ENCODE measurements around the gene DGKD. TPM values are rescaled to one million over a fixed set of nuclear protein-coding genes. Genes with fewer than 3 reads are reported as not detected.

DGKD gene
- total RNA-seq, 6 experiments from 2014 or later = 6.5 to 16.6 (median 14.2) TPM

DNA sequence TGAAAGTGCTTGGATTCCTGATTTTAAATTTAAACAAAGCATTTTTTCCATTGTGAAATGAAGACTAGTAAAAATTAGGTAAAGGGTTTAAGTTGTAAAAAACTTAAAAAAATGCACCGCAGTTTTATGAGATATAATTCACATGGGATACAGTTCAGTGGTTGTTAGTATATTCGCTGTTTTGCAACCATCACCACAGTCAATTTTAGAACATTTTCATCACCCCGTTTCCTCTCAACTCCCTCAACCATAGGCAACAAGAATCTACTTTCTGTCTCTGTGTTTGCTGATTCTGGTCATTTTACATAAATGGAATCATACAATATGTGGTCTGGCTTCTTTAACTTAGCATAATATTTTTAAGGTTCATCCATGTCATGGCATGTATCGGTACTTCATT, 4.0 kb downstream of the DGKD start:
- no peak overlapping the region for H3K27ac ChIP-seq
- H3K4me3 ChIP-seq = no peak overlapping the region
- WGBS (ENCODE audit: insufficient coverage, low coverage, low lambda C conversion rate, missing lambda C conversion rate) = 67% methylated on average over 4 of the region's 4 CpGs
- DNase-seq (no peak), ATAC-seq (no peak)
- H3K36me3 ChIP-seq = no peaks in the 10 kb centered on the region
- no peaks in the 10 kb centered on the region for H3K27me3 ChIP-seq
- intact Hi-C loops (cut with DNase I) = no loop called here
- TF ChIP-seq, protein P1, sequence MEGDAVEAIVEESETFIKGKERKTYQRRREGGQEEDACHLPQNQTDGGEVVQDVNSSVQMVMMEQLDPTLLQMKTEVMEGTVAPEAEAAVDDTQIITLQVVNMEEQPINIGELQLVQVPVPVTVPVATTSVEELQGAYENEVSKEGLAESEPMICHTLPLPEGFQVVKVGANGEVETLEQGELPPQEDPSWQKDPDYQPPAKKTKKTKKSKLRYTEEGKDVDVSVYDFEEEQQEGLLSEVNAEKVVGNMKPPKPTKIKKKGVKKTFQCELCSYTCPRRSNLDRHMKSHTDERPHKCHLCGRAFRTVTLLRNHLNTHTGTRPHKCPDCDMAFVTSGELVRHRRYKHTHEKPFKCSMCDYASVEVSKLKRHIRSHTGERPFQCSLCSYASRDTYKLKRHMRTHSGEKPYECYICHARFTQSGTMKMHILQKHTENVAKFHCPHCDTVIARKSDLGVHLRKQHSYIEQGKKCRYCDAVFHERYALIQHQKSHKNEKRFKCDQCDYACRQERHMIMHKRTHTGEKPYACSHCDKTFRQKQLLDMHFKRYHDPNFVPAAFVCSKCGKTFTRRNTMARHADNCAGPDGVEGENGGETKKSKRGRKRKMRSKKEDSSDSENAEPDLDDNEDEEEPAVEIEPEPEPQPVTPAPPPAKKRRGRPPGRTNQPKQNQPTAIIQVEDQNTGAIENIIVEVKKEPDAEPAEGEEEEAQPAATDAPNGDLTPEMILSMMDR (IDR thresholded peaks at IDR 0.05) = no peak
- TF ChIP-seq POLR2A (IDR thresholded peaks at IDR 0.05) = no peak
- H3K4me1 ChIP-seq = peaks cover 0 to 7% (median 5%) of the 10 kb centered on the region in 4 donors
- no peaks in the 10 kb centered on the region for H3K9me3 ChIP-seq

DNA sequence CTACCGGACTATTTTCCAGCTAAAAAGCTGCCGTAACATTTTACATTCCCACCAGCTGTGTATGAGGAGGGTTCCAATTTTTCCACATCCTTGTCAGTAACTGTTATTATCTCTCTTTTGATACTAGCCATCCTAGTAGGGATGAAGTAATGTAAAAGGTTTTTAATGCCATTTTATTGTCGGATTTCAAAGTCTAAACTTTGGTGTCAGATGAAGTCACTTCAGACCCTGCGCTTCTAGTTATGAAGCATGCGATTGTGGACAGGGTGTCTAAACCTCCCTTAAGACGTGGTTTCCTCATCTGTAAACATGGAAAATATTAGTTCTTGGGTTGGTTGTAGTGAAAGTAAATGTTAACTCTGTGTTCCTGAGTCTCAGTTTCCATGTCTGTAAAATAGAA, 4.7 kb downstream of the DGKD start:
- no peak for DNase-seq
- 73% methylated on average over 6 of the region's 6 CpGs for WGBS (ENCODE audit: insufficient coverage, low coverage, low lambda C conversion rate, missing lambda C conversion rate)
- H3K36me3 ChIP-seq = no peaks in the 10 kb centered on the region
- intact Hi-C loops (cut with DNase I) = no loop called here
- no peak overlapping the region for H3K27ac ChIP-seq
- H3K27me3 ChIP-seq = no peaks in the 10 kb centered on the region
- H3K9me3 ChIP-seq = no peaks in the 10 kb centered on the region
- TF ChIP-seq, protein P1 (IDR thresholded peaks at IDR 0.05) = no peak
- TF ChIP-seq POLR2A (IDR thresholded peaks at IDR 0.05) = no peak
- no peak for ATAC-seq
- no peak overlapping the region for H3K4me3 ChIP-seq
- H3K4me1 ChIP-seq = peaks cover 0 to under 1% (median under 1%) of the 10 kb centered on the region in 4 donors

DNA sequence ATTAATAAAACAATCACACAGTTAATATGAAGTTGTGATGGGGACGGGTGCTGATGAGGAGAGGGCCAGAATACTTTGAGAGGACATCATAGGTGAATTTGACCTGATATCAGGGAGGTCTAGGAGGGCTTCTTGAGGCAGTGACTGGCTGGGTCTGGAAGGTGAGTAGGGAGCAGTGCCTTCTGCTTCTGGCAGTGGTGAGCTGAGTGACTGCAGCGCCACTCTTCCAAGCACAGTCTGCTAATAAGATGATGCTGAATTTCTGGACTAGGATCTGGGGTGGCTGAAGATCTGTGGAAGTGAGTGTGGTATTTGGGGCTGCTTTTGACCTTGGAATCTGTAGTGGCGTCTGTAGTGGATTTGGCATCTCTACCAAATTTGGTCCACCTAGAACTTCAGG, 5.5 kb downstream of the DGKD start:
- no peaks in the 10 kb centered on the region for H3K27me3 ChIP-seq
- 80% methylated on average over 2 of the region's 3 CpGs for WGBS (ENCODE audit: insufficient coverage, low coverage, low lambda C conversion rate, missing lambda C conversion rate)

DNA sequence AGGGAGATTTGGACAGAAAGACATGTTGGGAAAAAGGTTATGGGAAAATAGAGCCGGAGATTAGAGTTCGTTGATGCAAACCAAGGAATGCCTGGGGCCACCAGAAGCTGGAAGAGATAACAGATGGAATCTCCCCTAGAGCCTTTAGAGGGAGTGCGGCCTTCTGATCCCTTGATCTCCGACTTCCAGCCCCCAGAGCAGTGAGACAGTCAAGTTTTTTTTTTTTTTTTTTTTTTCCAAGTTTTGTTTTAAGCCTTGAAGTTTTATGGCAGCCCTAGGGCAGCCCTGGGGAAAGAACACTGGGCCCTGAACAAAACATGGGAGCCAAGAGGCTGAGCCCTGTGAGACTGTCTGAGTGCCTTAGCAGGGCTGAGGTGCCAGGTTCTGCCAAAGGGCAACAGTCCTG, 6.5 kb downstream of the DGKD start:
- no peaks in the 10 kb centered on the region for H3K9me3 ChIP-seq
- no peaks in the 10 kb centered on the region for H3K27me3 ChIP-seq
- intact Hi-C loops (cut with DNase I) = no loop called here
- WGBS (ENCODE audit: insufficient coverage, low coverage, low lambda C conversion rate, missing lambda C conversion rate) = 84% methylated on average over 4 of the region's 4 CpGs
- H3K36me3 ChIP-seq = no peaks in the 10 kb centered on the region
- no peak overlapping the region for H3K4me3 ChIP-seq
- TF ChIP-seq POLR2A (IDR thresholded peaks at IDR 0.05) = no peak
- TF ChIP-seq, protein P1 (IDR thresholded peaks at IDR 0.05) = no peak
- DNase-seq (no peak), ATAC-seq (no peak)
- H3K27ac ChIP-seq = no peak overlapping the region
- H3K4me1 ChIP-seq = no peaks in the 10 kb centered on the region

More for the DNA sequence above, 5.5 kb downstream of the DGKD start:
- DNase-seq (no peak), ATAC-seq (no peak)
- Histone ChIP-seq H3K36me3 (no peaks in the 10 kb centered on the region), H3K9me3 (no peaks in the 10 kb centered on the region), H3K4me1 (no peaks in the 10 kb centered on the region), H3K4me3 (no peak overlapping the region), H3K27ac (no peak overlapping the region)
- intact Hi-C loops (cut with DNase I) = no loop called here
- no peak for TF ChIP-seq POLR2A (IDR thresholded peaks at IDR 0.05)
- TF ChIP-seq, protein P1 (IDR thresholded peaks at IDR 0.05) = no peak

DNA sequence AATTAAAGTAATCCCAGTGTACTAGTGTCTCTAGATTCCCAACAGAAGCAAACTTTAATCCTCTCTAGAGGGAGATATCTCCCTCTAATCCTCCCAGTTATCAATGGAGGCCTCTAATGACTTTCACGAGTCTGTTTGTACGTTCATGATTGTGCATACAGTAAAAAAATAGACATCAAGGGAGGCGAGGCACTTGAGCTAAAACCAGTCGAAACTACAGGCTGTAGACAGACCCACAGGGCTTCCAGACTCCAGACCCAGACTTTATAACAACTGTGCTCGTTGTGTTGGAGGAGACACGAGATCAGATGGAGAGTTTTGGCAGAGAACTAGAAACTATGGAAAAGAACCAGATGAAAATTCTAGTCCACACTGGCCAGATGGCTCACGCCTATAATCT, 7.0 kb downstream of the DGKD start:
- H3K27ac ChIP-seq = no peak overlapping the region
- ATAC-seq = no peak
- H3K4me3 ChIP-seq = no peak overlapping the region
- intact Hi-C loops (cut with DNase I) = no loop called here
- H3K27me3 ChIP-seq = no peaks in the 10 kb centered on the region
- no peak for TF ChIP-seq POLR2A (IDR thresholded peaks at IDR 0.05)
- DNase-seq = no peak
- H3K9me3 ChIP-seq = no peaks in the 10 kb centered on the region
- H3K36me3 ChIP-seq = no peaks in the 10 kb centered on the region
- WGBS (ENCODE audit: insufficient coverage, low coverage, low lambda C conversion rate, missing lambda C conversion rate) = 80% methylated on average over 7 of the region's 7 CpGs
- H3K4me1 ChIP-seq = no peaks in the 10 kb centered on the region
